HepG2 (cell line): Measurements from ENCODE around the gene NSMCE1. TPM values are rescaled to one million over a fixed set of nuclear protein-coding genes. Genes with fewer than 3 reads are reported as not detected.

Experiments used
- FOSL2 ChIP-seq: sonication (generic); formaldehyde crosslinking; IDR thresholded peaks from 2 replicates; pipeline ENCODE4 v1.4.0; 2020; ENCODE audit warnings: missing genetic modification reagents
- GABPA ChIP-seq, 2 experiments: IDR thresholded peaks; 2 replicates each; pipeline ENCODE4 v1.6.1; 2011 to 2016; ENCODE audit warnings: low read depth in 2 of 2, low read length in 1 of 2, missing biosample characterization in 1 of 2, missing genetic modification characterization in 1 of 2
- NFRKB ChIP-seq: fragments of 450-650 bp; IDR thresholded peaks from 2 replicates; pipeline ENCODE4 v1.6.1; 2017
- POLR2A ChIP-seq, 2 experiments: IDR thresholded peaks; 2 replicates each; pipeline ENCODE4 v1.6.1; 2011; ENCODE audit warnings: low read depth in 2 of 2, low read length in 2 of 2, mild to moderate bottlenecking in 1 of 2, moderate library complexity in 1 of 2; ENCODE audit not compliant: insufficient read depth in 1 of 2
- SATB2 ChIP-seq: sonication (generic); formaldehyde crosslinking; IDR thresholded peaks from 2 replicates; pipeline ENCODE4 v1.5.0; 2020; ENCODE audit warnings: missing genetic modification reagents
- SIX1 ChIP-seq: sonication (generic); formaldehyde crosslinking; IDR thresholded peaks from 2 replicates; pipeline ENCODE4 v1.4.0; 2020; ENCODE audit warnings: missing genetic modification reagents, borderline replicate concordance
- THAP11 ChIP-seq: IDR thresholded peaks from 2 replicates; pipeline ENCODE4 v1.6.1; 2016; ENCODE audit warnings: missing biosample characterization, missing genetic modification reagents
- U2AF2 ChIP-seq: fragments of 200-400 bp; formaldehyde crosslinking; IDR thresholded peaks from 2 replicates; pipeline ENCODE4 v1.6.1; 2017; ENCODE audit warnings: low read depth, mild to moderate bottlenecking, low read length
- ZBTB21 ChIP-seq: sonication (generic); formaldehyde crosslinking; IDR thresholded peaks from 2 replicates; pipeline ENCODE4 v1.4.0; 2020; ENCODE audit warnings: missing genetic modification reagents
- ZNF333 ChIP-seq: sonication (generic); formaldehyde crosslinking; IDR thresholded peaks from 2 replicates; pipeline ENCODE4 v1.4.0; 2020; ENCODE audit warnings: mild to moderate bottlenecking, missing genetic modification reagents, borderline replicate concordance
- ZNF496 ChIP-seq: sonication (generic); formaldehyde crosslinking; IDR thresholded peaks from 2 replicates; pipeline ENCODE4 v1.8.1; 2023; ENCODE audit warnings: mild to moderate bottlenecking, moderate library complexity, missing genetic modification reagents; ENCODE audit not compliant: insufficient replicate concordance
- ZNF737 ChIP-seq: sonication (generic); formaldehyde crosslinking; IDR thresholded peaks from 2 replicates; pipeline ENCODE4 v1.5.0; 2020; ENCODE audit warnings: missing genetic modification reagents, mild to moderate bottlenecking, borderline replicate concordance
- polyA plus RNA-seq, 8 experiments: library from polyadenylated mRNA; depleted of rRNA in 3 of 8; stranded (reverse) in 7 of 8; unstranded in 1 of 8; fragments of >200 nt; fragmentation: Illumina TruSeq in 4 of 8; extraction: Trizol in 4 of 8; gene quantifications; 2 replicates each; pipeline versions ENCODE4 v1.2.1 to v1.2.3, GENCODE V29; 2011 to 2016; ENCODE audit warnings: low read depth in 4 of 8, missing spikeins in 1 of 8, mixed read lengths in 1 of 8; ENCODE audit not compliant: insufficient read depth in 1 of 8
- total RNA-seq, 5 experiments: library from RNA; depleted of rRNA; stranded (reverse); fragments of >200 nt; fragmentation: Illumina TruSeq; extraction: Trizol; gene quantifications; 2 replicates each; pipeline ENCODE4 v1.2.3, GENCODE V29; 2016; ENCODE audit warnings: low read depth in 1 of 5
- TF ChIP-seq, protein P1 (sequence below): sonication (generic); formaldehyde crosslinking; IDR thresholded peaks from 2 replicates; pipeline ENCODE4 v1.4.0; 2020; ENCODE audit warnings: mild to moderate bottlenecking, missing genetic modification reagents
- TF ChIP-seq, protein P2 (sequence below): sonication (generic); formaldehyde crosslinking; IDR thresholded peaks from 2 replicates; pipeline ENCODE4 v1.5.0; 2020; ENCODE audit warnings: mild to moderate bottlenecking, missing genetic modification reagents, borderline replicate concordance
- TF ChIP-seq, protein P3 (sequence below): sonication (generic); formaldehyde crosslinking; IDR thresholded peaks from 2 replicates; pipeline ENCODE4 v1.5.1; 2020; ENCODE audit warnings: missing genetic modification reagents, mild to moderate bottlenecking, borderline replicate concordance
- TF ChIP-seq, protein P4 (sequence below): sonication (generic); formaldehyde crosslinking; IDR thresholded peaks from 2 replicates; pipeline ENCODE4 v1.4.0; 2020; ENCODE audit warnings: missing genetic modification reagents

NSMCE1 gene
- total and polyA plus RNA-seq, 2 of the 13 experiments (the other 11 are each of a cell fraction or from before 2014, with no cell fraction given), result 42.7 to 52.9 TPM

DNA sequence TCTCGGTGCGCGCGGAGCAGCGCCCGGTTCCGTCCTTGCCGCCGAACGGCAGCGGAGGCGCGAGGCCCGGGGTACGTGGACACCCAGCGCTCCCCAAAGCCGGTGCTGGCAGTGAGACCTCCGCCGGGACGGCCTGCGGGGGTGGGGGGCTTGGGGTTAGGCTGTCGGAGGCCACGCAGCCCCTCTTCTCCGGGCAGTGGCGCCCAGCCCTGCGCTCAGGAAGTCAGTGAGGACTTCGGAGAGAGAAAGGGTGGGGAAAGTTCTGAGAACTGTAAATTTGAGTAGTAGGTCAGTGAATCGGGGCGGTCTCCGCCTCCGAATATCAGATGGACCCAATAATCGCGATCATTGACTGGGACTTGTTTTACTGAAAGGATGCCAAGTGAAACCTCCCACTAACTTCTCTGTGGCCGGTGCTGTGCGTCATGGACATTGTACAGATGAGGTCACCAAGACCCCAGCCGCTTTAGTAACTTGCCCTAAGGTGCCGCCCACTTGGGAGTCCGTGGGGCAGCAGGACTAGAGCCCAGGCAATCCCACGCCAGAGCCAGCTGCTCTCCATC, 45.7 kb upstream of the NSMCE1 start (continued):
- TF ChIP-seq ZNF496 (CRISPR knock-in tag) (no peak), SIX1 (CRISPR knock-in tag) (no peak), GABPA (IDR thresholded peaks at IDR 0.05; ENCODE audit: low read depth, low read length) (no peak), GABPA (CRISPR knock-in tag; IDR thresholded peaks at IDR 0.05; ENCODE audit: low read depth) (no peak), ZBTB21 (CRISPR knock-in tag) (peak; percentile 87), POLR2A (IDR thresholded peaks at IDR 0.05; ENCODE audit: insufficient read depth in 1 of 2, low read depth in 2 of 2, low read length in 2 of 2) (peak in 1 of 2 experiments; percentile 80; a peak in 2 of 4 replicates), ZNF333 (CRISPR knock-in tag) (no peak), U2AF2 (no peak), NFRKB (no peak), THAP11 (no peak), ZNF737 (CRISPR knock-in tag) (no peak), SATB2 (CRISPR knock-in tag) (no peak), FOSL2 (CRISPR knock-in tag) (peak; percentile 50)
- TF ChIP-seq, protein P1, sequence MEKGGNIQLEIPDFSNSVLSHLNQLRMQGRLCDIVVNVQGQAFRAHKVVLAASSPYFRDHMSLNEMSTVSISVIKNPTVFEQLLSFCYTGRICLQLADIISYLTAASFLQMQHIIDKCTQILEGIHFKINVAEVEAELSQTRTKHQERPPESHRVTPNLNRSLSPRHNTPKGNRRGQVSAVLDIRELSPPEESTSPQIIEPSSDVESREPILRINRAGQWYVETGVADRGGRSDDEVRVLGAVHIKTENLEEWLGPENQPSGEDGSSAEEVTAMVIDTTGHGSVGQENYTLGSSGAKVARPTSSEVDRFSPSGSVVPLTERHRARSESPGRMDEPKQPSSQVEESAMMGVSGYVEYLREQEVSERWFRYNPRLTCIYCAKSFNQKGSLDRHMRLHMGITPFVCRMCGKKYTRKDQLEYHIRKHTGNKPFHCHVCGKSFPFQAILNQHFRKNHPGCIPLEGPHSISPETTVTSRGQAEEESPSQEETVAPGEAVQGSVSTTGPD, result no peak
- TF ChIP-seq, protein P2, sequence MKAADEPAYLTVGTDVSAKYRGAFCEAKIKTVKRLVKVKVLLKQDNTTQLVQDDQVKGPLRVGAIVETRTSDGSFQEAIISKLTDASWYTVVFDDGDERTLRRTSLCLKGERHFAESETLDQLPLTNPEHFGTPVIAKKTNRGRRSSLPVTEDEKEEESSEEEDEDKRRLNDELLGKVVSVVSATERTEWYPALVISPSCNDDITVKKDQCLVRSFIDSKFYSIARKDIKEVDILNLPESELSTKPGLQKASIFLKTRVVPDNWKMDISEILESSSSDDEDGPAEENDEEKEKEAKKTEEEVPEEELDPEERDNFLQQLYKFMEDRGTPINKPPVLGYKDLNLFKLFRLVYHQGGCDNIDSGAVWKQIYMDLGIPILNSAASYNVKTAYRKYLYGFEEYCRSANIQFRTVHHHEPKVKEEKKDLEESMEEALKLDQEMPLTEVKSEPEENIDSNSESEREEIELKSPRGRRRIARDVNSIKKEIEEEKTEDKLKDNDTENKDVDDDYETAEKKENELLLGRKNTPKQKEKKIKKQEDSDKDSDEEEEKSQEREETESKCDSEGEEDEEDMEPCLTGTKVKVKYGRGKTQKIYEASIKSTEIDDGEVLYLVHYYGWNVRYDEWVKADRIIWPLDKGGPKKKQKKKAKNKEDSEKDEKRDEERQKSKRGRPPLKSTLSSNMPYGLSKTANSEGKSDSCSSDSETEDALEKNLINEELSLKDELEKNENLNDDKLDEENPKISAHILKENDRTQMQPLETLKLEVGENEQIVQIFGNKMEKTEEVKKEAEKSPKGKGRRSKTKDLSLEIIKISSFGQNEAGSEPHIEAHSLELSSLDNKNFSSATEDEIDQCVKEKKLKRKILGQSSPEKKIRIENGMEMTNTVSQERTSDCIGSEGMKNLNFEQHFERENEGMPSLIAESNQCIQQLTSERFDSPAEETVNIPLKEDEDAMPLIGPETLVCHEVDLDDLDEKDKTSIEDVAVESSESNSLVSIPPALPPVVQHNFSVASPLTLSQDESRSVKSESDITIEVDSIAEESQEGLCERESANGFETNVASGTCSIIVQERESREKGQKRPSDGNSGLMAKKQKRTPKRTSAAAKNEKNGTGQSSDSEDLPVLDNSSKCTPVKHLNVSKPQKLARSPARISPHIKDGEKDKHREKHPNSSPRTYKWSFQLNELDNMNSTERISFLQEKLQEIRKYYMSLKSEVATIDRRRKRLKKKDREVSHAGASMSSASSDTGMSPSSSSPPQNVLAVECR, result no peak
- TF ChIP-seq, protein P3, sequence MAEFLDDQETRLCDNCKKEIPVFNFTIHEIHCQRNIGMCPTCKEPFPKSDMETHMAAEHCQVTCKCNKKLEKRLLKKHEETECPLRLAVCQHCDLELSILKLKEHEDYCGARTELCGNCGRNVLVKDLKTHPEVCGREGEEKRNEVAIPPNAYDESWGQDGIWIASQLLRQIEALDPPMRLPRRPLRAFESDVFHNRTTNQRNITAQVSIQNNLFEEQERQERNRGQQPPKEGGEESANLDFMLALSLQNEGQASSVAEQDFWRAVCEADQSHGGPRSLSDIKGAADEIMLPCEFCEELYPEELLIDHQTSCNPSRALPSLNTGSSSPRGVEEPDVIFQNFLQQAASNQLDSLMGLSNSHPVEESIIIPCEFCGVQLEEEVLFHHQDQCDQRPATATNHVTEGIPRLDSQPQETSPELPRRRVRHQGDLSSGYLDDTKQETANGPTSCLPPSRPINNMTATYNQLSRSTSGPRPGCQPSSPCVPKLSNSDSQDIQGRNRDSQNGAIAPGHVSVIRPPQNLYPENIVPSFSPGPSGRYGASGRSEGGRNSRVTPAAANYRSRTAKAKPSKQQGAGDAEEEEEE (CRISPR knock-in tag), result no peak
- TF ChIP-seq, protein P4, sequence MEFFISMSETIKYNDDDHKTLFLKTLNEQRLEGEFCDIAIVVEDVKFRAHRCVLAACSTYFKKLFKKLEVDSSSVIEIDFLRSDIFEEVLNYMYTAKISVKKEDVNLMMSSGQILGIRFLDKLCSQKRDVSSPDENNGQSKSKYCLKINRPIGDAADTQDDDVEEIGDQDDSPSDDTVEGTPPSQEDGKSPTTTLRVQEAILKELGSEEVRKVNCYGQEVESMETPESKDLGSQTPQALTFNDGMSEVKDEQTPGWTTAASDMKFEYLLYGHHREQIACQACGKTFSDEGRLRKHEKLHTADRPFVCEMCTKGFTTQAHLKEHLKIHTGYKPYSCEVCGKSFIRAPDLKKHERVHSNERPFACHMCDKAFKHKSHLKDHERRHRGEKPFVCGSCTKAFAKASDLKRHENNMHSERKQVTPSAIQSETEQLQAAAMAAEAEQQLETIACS (CRISPR knock-in tag), result no peak
